ENCODE results near the gene CYP2D6.
"Not testable (repeated sequence)": the region's sequence is repeated elsewhere in the genome, so short reads cannot be mapped to it uniquely, and the experiment has no call there.

CYP2D6 gene

DNA sequence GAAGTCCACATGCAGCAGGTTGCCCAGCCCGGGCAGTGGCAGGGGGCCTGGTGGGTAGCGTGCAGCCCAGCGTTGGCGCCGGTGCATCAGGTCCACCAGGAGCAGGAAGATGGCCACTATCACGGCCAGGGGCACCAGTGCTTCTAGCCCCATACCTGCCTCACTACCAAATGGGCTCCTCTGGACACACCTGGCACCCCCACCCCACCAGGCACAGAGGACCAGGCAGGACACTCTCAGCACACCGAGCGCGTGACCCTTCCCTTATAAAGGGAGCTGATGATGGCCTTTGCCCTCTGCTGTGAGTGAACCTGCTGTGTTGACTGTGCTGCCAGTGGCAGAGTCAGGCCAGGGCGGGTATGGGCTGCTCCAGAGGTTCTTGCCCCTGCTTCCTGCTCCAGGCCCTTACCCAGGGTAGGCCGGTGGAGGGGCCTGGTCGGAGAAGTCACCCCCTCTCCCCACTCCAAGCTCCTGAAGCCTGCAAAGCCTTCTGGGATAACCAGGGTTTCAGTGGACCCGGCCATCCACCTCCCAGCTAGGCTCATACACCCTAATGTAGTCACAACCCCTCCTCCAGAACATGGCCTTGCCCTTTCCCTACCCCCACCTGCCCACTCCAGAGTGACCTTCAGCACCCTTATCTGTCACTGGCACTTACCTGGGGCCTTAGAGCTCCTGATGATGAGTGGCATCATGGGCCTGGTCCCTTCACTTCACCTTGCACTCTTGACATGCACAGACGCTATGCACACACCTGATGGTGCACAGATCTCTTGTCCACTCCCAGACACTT is at the start of gene CYP2D6:
Gene CYP2D6 (minus strand): TSS at position 172 of the 793 bp plus-strand sequence. CDS start 19 bp downstream, at position 153.
- H3K4me1 ChIP-seq (ENCODE audit: control insufficient read depth, insufficient read depth, low read length); H3K9ac ChIP-seq (ENCODE audit: low read depth, low read length); H3K9me3 ChIP-seq (ENCODE audit: control insufficient read depth, insufficient read depth, low read length); H3K4me3 ChIP-seq (ENCODE audit: low read depth, low read length); H3K36me3 ChIP-seq (ENCODE audit: control insufficient read depth, insufficient read depth, low read length); H3K27ac ChIP-seq (ENCODE audit: low read depth, low read length): not testable (repeated sequence)
- H3K27me3 ChIP-seq (ENCODE audit: control insufficient read depth, insufficient read depth, low read length): peaks cover 10% of the 10 kb centered on the region; the same call in 1 of the 2 replicates

GRCh38 chr22:42179616-42180015 is 49.0 kb upstream of the CYP2D6 start:
- no peaks in the 10 kb centered on the region for H3K4me1 ChIP-seq (ENCODE audit: control insufficient read depth, insufficient read depth, low read length)
- H3K9ac ChIP-seq (ENCODE audit: low read depth, low read length): no peak overlapping the region
- H3K27ac ChIP-seq (ENCODE audit: low read depth, low read length): no peak overlapping the region

DNA sequence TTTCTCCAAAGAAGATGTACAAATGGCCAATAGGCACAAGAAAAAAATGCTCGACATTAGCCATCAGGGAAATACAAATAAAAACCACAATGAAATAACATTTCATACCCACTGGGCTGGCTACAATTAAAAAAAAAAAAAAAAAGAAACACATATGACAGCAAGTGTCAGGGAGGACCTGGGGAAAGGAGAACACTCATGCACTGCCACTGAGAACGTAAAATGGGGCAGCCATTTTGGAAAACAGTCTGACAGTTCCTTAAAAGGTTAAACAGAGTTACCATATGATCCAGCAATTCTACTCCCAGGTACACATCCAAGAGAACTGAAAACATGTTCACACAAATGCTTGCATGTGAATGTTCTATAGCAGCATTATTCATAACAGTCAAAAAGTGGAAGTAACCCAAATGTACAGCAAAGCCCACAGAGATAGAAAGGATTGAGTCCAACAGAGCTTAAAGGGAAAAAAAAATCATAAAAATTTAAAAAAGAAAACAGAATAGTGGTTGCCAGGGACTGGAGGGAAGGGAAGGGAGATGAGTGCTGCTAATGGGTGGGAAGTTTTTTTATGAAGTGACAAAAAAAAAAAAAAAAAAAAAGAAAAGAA is 48.4 kb upstream of the CYP2D6 start:
- no peaks in the 10 kb centered on the region for H3K27me3 ChIP-seq (ENCODE audit: control insufficient read depth, insufficient read depth, low read length)
- peaks cover 12% of the 10 kb centered on the region; the same call in 1 of the 2 replicates for H3K36me3 ChIP-seq (ENCODE audit: control insufficient read depth, insufficient read depth, low read length)
- no peaks in the 10 kb centered on the region for H3K4me1 ChIP-seq (ENCODE audit: control insufficient read depth, insufficient read depth, low read length)
- H3K27ac ChIP-seq (ENCODE audit: low read depth, low read length): no peak overlapping the region
- H3K9ac ChIP-seq (ENCODE audit: low read depth, low read length): no peak overlapping the region
- no peak overlapping the region for H3K4me3 ChIP-seq (ENCODE audit: low read depth, low read length)
- no peaks in the 10 kb centered on the region for H3K9me3 ChIP-seq (ENCODE audit: control insufficient read depth, insufficient read depth, low read length)

More at GRCh38 chr22:42179616-42180015, 49.0 kb upstream of the CYP2D6 start:
- Histone ChIP-seq H3K36me3 (ENCODE audit: control insufficient read depth, insufficient read depth, low read length) (peaks cover 12% of the 10 kb centered on the region; the same call in 1 of the 2 replicates), H3K27me3 (ENCODE audit: control insufficient read depth, insufficient read depth, low read length) (no peaks in the 10 kb centered on the region), H3K9me3 (ENCODE audit: control insufficient read depth, insufficient read depth, low read length) (no peaks in the 10 kb centered on the region), H3K4me3 (ENCODE audit: low read depth, low read length) (no peak overlapping the region)

DNA sequence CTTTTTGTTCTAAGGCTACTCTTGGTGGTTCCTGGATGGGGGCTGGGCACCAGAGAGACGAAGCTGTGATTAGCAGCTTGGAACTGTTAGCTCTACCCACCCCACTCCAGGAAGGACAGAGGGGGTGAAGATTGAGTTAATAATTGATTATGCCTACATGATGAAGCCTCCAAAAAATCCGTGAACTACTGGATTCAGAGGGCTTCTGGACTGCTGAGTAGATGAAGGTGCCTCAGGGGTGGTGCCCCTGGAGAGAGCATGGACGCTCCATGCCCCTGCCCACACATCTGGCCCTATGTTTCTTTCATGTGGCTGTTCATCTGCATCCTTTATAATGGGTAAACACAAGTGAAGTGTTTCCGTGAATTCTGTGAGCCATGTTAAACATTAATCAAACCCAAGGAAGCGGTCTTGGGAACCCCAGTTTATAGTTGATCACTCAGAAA is 47.3 kb upstream of the CYP2D6 start:
- Histone ChIP-seq H3K9ac (ENCODE audit: low read depth, low read length) (no peak overlapping the region), H3K27me3 (ENCODE audit: control insufficient read depth, insufficient read depth, low read length) (no peaks in the 10 kb centered on the region), H3K27ac (ENCODE audit: low read depth, low read length) (no peak overlapping the region), H3K4me3 (ENCODE audit: low read depth, low read length) (no peak overlapping the region), H3K9me3 (ENCODE audit: control insufficient read depth, insufficient read depth, low read length) (no peaks in the 10 kb centered on the region), H3K36me3 (ENCODE audit: control insufficient read depth, insufficient read depth, low read length) (peaks cover 12% of the 10 kb centered on the region; the same call in 1 of the 2 replicates), H3K4me1 (ENCODE audit: control insufficient read depth, insufficient read depth, low read length) (no peaks in the 10 kb centered on the region)

GRCh38 chr22:42176255-42176915 is 45.8 kb upstream of the CYP2D6 start:
- Histone ChIP-seq H3K4me3 (ENCODE audit: low read depth, low read length) (no peak overlapping the region), H3K27ac (ENCODE audit: low read depth, low read length) (no peak overlapping the region), H3K9me3 (ENCODE audit: control insufficient read depth, insufficient read depth, low read length) (no peaks in the 10 kb centered on the region), H3K27me3 (ENCODE audit: control insufficient read depth, insufficient read depth, low read length) (no peaks in the 10 kb centered on the region), H3K9ac (ENCODE audit: low read depth, low read length) (no peak overlapping the region), H3K4me1 (ENCODE audit: control insufficient read depth, insufficient read depth, low read length) (no peaks in the 10 kb centered on the region), H3K36me3 (ENCODE audit: control insufficient read depth, insufficient read depth, low read length) (peaks cover 12% of the 10 kb centered on the region; the same call in 1 of the 2 replicates)

GRCh38 chr22:42174062-42174461 is 43.5 kb upstream of the CYP2D6 start:
- Histone ChIP-seq H3K36me3 (ENCODE audit: control insufficient read depth, insufficient read depth, low read length) (peaks cover 9% of the 10 kb centered on the region; the same call in 1 of the 2 replicates), H3K4me1 (ENCODE audit: control insufficient read depth, insufficient read depth, low read length) (no peaks in the 10 kb centered on the region), H3K27me3 (ENCODE audit: control insufficient read depth, insufficient read depth, low read length) (no peaks in the 10 kb centered on the region), H3K9ac (ENCODE audit: low read depth, low read length) (no peak overlapping the region), H3K4me3 (ENCODE audit: low read depth, low read length) (no peak overlapping the region), H3K27ac (ENCODE audit: low read depth, low read length) (no peak overlapping the region), H3K9me3 (ENCODE audit: control insufficient read depth, insufficient read depth, low read length) (no peaks in the 10 kb centered on the region)

- no peak overlapping the region for H3K9ac ChIP-seq (ENCODE audit: low read depth, low read length)
- no peak overlapping the region for H3K27ac ChIP-seq (ENCODE audit: low read depth, low read length)
- no peaks in the 10 kb centered on the region for H3K9me3 ChIP-seq (ENCODE audit: control insufficient read depth, insufficient read depth, low read length)
- peaks cover 7% of the 10 kb centered on the region; the same call in 1 of the 2 replicates for H3K36me3 ChIP-seq (ENCODE audit: control insufficient read depth, insufficient read depth, low read length)
- no peaks in the 10 kb centered on the region for H3K4me1 ChIP-seq (ENCODE audit: control insufficient read depth, insufficient read depth, low read length)
- H3K4me3 ChIP-seq (ENCODE audit: low read depth, low read length): no peak overlapping the region
- no peaks in the 10 kb centered on the region for H3K27me3 ChIP-seq (ENCODE audit: control insufficient read depth, insufficient read depth, low read length)
These were observed 42.7 kb upstream of the CYP2D6 start for GRCh38 chr22:42173183-42173926.

GRCh38 chr22:42172773-42173172 is 42.2 kb upstream of the CYP2D6 start:
- peaks cover 11% of the 10 kb centered on the region; the same call in 1 of the 2 replicates for H3K36me3 ChIP-seq (ENCODE audit: control insufficient read depth, insufficient read depth, low read length)
- no peaks in the 10 kb centered on the region for H3K9me3 ChIP-seq (ENCODE audit: control insufficient read depth, insufficient read depth, low read length)
- no peak overlapping the region for H3K4me3 ChIP-seq (ENCODE audit: low read depth, low read length)
- H3K9ac ChIP-seq (ENCODE audit: low read depth, low read length): no peak overlapping the region
- no peaks in the 10 kb centered on the region for H3K27me3 ChIP-seq (ENCODE audit: control insufficient read depth, insufficient read depth, low read length)
- no peaks in the 10 kb centered on the region for H3K4me1 ChIP-seq (ENCODE audit: control insufficient read depth, insufficient read depth, low read length)
- H3K27ac ChIP-seq (ENCODE audit: low read depth, low read length): no peak overlapping the region

DNA sequence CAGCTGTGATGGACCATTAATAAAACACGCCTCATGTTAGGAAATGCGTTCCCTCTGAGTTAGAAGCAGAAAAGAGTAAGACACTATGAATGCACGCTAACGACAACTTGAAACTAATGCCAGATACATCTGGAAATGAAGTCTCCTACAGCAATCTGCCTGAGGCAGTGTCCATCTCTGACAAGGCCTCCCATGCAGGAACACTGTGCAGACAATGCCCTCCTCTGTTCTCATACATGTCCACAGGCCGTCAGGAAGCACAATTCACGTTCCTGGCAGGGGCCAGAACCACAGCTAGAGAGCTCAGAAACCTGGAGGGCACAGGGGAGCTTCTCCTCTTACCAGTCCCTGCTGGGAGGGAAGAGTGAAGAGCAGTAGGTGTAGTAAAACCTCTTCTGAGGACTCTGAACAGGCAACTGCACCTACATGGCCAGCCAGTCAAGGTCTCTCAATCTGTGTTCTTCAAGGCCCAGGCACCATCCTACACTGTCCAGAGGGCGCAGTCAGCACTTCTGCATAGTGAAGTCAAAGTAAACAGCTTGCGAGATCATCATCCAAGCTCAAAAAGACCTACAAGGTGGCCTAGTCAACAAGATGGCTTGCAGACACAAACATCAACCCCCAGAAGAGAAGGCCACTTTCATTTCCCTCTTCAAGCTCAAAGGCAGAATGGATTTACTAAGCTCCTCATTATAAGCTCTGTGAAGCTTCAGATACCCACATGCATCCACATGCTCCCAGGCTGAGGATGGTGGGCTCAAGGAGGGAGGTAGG is 41.5 kb upstream of the CYP2D6 start:
- Histone ChIP-seq H3K36me3 (ENCODE audit: control insufficient read depth, insufficient read depth, low read length) (peaks cover 13% of the 10 kb centered on the region; the same call in 1 of the 2 replicates), H3K27me3 (ENCODE audit: control insufficient read depth, insufficient read depth, low read length) (no peaks in the 10 kb centered on the region), H3K4me3 (ENCODE audit: low read depth, low read length) (no peak overlapping the region), H3K9me3 (ENCODE audit: control insufficient read depth, insufficient read depth, low read length) (no peaks in the 10 kb centered on the region), H3K4me1 (ENCODE audit: control insufficient read depth, insufficient read depth, low read length) (no peaks in the 10 kb centered on the region), H3K9ac (ENCODE audit: low read depth, low read length) (no peak overlapping the region), H3K27ac (ENCODE audit: low read depth, low read length) (no peak overlapping the region)

- Histone ChIP-seq H3K36me3 (ENCODE audit: control insufficient read depth, insufficient read depth, low read length) (peaks cover 13% of the 10 kb centered on the region; the same call in 1 of the 2 replicates), H3K4me1 (ENCODE audit: control insufficient read depth, insufficient read depth, low read length) (no peaks in the 10 kb centered on the region)
These were observed 40.8 kb upstream of the CYP2D6 start for GRCh38 chr22:42171417-42171816.

More at GRCh38 chr22:42171417-42171816, 40.8 kb upstream of the CYP2D6 start:
- Histone ChIP-seq H3K4me3 (ENCODE audit: low read depth, low read length) (no peak overlapping the region), H3K9ac (ENCODE audit: low read depth, low read length) (no peak overlapping the region), H3K27me3 (ENCODE audit: control insufficient read depth, insufficient read depth, low read length) (no peaks in the 10 kb centered on the region), H3K27ac (ENCODE audit: low read depth, low read length) (no peak overlapping the region), H3K9me3 (ENCODE audit: control insufficient read depth, insufficient read depth, low read length) (no peaks in the 10 kb centered on the region)
